Measurements from ENCODE around the gene MAP4K2.

GRCh38 chr11:64745521-64746328, 57.3 kb downstream of the MAP4K2 start:
- TF ChIP-seq POLR2A (IDR thresholded peaks at IDR 0.05; ENCODE audit: insufficient read depth in 1 of 2, low read depth in 2 of 2, low read length in 2 of 2) (no peak), EP300 (IDR thresholded peaks at IDR 0.05; ENCODE audit: low read depth in 2 of 2, low read length in 2 of 2) (no peak), EP300 (CRISPR knock-in tag; IDR thresholded peaks at IDR 0.05; ENCODE audit: borderline replicate concordance) (no peak), ZNF18 (CRISPR knock-in tag; IDR thresholded peaks at IDR 0.05; ENCODE audit: insufficient replicate concordance) (no peak), HNRNPH1 (optimal IDR thresholded peaks at IDR 0.05; ENCODE audit: low read depth, low read length) (no peak)
- TF ChIP-seq, protein P1, sequence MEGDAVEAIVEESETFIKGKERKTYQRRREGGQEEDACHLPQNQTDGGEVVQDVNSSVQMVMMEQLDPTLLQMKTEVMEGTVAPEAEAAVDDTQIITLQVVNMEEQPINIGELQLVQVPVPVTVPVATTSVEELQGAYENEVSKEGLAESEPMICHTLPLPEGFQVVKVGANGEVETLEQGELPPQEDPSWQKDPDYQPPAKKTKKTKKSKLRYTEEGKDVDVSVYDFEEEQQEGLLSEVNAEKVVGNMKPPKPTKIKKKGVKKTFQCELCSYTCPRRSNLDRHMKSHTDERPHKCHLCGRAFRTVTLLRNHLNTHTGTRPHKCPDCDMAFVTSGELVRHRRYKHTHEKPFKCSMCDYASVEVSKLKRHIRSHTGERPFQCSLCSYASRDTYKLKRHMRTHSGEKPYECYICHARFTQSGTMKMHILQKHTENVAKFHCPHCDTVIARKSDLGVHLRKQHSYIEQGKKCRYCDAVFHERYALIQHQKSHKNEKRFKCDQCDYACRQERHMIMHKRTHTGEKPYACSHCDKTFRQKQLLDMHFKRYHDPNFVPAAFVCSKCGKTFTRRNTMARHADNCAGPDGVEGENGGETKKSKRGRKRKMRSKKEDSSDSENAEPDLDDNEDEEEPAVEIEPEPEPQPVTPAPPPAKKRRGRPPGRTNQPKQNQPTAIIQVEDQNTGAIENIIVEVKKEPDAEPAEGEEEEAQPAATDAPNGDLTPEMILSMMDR (CRISPR knock-in tag; IDR thresholded peaks at IDR 0.05): no peak
